Upper lobe of left lung (tissue), 4 donors: Measurements from ENCODE around the gene RBMX.

ENCODE experiments used
- POLR2A ChIP-seq, 4 donors: fragments of 450-650 bp; IDR thresholded peaks; one replicate each; pipeline ENCODE4 v1.5.1; 2016 to 2017; ENCODE audit warnings: antibody characterized with exemption in 4 of 4, mild to moderate bottlenecking in 2 of 4
- POLR2AphosphoS5 ChIP-seq, 2 donors: sonication (generic); formaldehyde crosslinking; IDR thresholded peaks; one replicate each; pipeline ENCODE4 v1.5.1; 2017; ENCODE audit warnings: antibody characterized with exemption in 2 of 2
- TF ChIP-seq, protein P1 (sequence below), 6 experiments: fragments of 450-650 bp in 4 of 6; fragments of 200-600 bp in 2 of 6; sonication (generic) in 2 of 6; IDR thresholded peaks; one replicate each; pipeline ENCODE4 v1.5.1; 2016 to 2019; ENCODE audit warnings: antibody characterized with exemption in 6 of 6

GRCh38 chrX:136872091-136872700 is 8.3 kb downstream of the RBMX start:
- TF ChIP-seq, protein P1, sequence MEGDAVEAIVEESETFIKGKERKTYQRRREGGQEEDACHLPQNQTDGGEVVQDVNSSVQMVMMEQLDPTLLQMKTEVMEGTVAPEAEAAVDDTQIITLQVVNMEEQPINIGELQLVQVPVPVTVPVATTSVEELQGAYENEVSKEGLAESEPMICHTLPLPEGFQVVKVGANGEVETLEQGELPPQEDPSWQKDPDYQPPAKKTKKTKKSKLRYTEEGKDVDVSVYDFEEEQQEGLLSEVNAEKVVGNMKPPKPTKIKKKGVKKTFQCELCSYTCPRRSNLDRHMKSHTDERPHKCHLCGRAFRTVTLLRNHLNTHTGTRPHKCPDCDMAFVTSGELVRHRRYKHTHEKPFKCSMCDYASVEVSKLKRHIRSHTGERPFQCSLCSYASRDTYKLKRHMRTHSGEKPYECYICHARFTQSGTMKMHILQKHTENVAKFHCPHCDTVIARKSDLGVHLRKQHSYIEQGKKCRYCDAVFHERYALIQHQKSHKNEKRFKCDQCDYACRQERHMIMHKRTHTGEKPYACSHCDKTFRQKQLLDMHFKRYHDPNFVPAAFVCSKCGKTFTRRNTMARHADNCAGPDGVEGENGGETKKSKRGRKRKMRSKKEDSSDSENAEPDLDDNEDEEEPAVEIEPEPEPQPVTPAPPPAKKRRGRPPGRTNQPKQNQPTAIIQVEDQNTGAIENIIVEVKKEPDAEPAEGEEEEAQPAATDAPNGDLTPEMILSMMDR (IDR thresholded peaks at IDR 0.05) = no peak
- TF ChIP-seq POLR2A (IDR thresholded peaks at IDR 0.05) = no peak
- TF ChIP-seq POLR2AphosphoS5 (IDR thresholded peaks at IDR 0.05) = no peak
